GM23338 (cell line): ENCODE measurements around the gene TNF. TPM values are rescaled to one million over a fixed set of nuclear protein-coding genes. Genes with fewer than 3 reads are reported as not detected.

Experiments
- ATAC-seq: fragments of 200-7000 bp; cut with Tn5 transposase; 3 replicates; pipeline ENCODE4 v1.9.1; 2020
- DNase-seq: peaks from one replicate; pipeline ENCODE4 v3.0.0-alpha.2; 2015; ENCODE audit warnings: low spot score
- H2AFZ ChIP-seq: fragments of 200-600 bp; sonication (generic); 2 replicates; pipeline ENCODE4 v1.8.0; 2016; ENCODE audit warnings: antibody characterized with exemption, mild to moderate bottlenecking, moderate library complexity
- H3F3A ChIP-seq: fragments of 200-600 bp; sonication (generic); replicated peaks from 2 replicates; pipeline ENCODE4 v1.8.0; 2017; ENCODE audit warnings: antibody characterized with exemption, mixed run types, low read depth
- H3K27ac ChIP-seq: fragments of 200-600 bp; sonication (generic); 2 replicates; pipeline ENCODE4 v1.6.1; 2016; ENCODE audit warnings: low read depth
- H3K27me3 ChIP-seq: fragments of 200-600 bp; sonication (generic); 2 replicates; pipeline ENCODE4 v1.8.0; 2016; ENCODE audit warnings: mild to moderate bottlenecking, mixed run types, moderate library complexity; ENCODE audit not compliant: insufficient read depth
- H3K36me3 ChIP-seq: fragments of 200-600 bp; sonication (generic); 2 replicates; pipeline ENCODE4 v1.8.0; 2016; ENCODE audit warnings: mild to moderate bottlenecking; ENCODE audit not compliant: insufficient read depth
- H3K4me1 ChIP-seq: fragments of 200-600 bp; sonication (generic); 2 replicates; pipeline ENCODE4 v1.8.0; 2016; ENCODE audit warnings: mild to moderate bottlenecking, moderate library complexity; ENCODE audit not compliant: insufficient read depth
- H3K4me2 ChIP-seq: fragments of 200-600 bp; sonication (generic); 2 replicates; pipeline ENCODE4 v1.7.1; 2017; ENCODE audit warnings: mixed run types
- H3K4me3 ChIP-seq: fragments of 200-600 bp; sonication (generic); 2 replicates; pipeline ENCODE4 v1.6.1; 2016; ENCODE audit warnings: mixed run types
- H3K79me2 ChIP-seq: fragments of 200-600 bp; sonication (generic); replicated peaks from 2 replicates; pipeline ENCODE4 v1.8.0; 2017; ENCODE audit warnings: mild to moderate bottlenecking; ENCODE audit not compliant: insufficient read depth
- H3K9me2 ChIP-seq: fragments of 200-600 bp; sonication (generic); 2 replicates; pipeline ENCODE4 v1.8.0; 2017; ENCODE audit not compliant: insufficient read depth
- H4K20me1 ChIP-seq: fragments of 200-600 bp; sonication (generic); replicated peaks from 2 replicates; pipeline ENCODE4 v1.8.0; 2017; ENCODE audit warnings: mild to moderate bottlenecking; ENCODE audit not compliant: insufficient read depth
- H3K27ac Mint-ChIP-seq: 2 replicates; pipeline ENCODE4 v1.8.0; 2020; ENCODE audit warnings: inconsistent platforms, mild to moderate bottlenecking, moderate library complexity, mixed read lengths
- H3K27me3 Mint-ChIP-seq: 3 replicates; pipeline ENCODE4 v1.8.0; 2022; ENCODE audit warnings: low read depth, mild to moderate bottlenecking, moderate library complexity, mixed read lengths, inconsistent platforms; ENCODE audit not compliant: insufficient read depth, poor library complexity
- H3K36me3 Mint-ChIP-seq: 3 replicates; pipeline ENCODE4 v1.8.0; 2021; ENCODE audit warnings: low read depth, mild to moderate bottlenecking, inconsistent platforms, moderate library complexity, mixed read lengths
- H3K4me1 Mint-ChIP-seq: 3 replicates; pipeline ENCODE4 v1.8.0; 2020; ENCODE audit warnings: mild to moderate bottlenecking, inconsistent platforms, mixed read lengths
- H3K4me3 Mint-ChIP-seq: 3 replicates; pipeline ENCODE4 v1.8.0; 2021; ENCODE audit warnings: moderate library complexity, mild to moderate bottlenecking, inconsistent platforms, mixed read lengths
- H3K9me3 Mint-ChIP-seq: 3 replicates; pipeline ENCODE4 v1.8.0; 2020; ENCODE audit warnings: moderate library complexity, mild to moderate bottlenecking, inconsistent platforms, mixed read lengths
- CREB1 ChIP-seq: fragments of 250-450 bp; sonication (Bioruptor Pico); IDR thresholded peaks from 2 replicates; pipeline ENCODE4 v1.5.0; 2020; ENCODE audit warnings: low read depth, mild to moderate bottlenecking, moderate library complexity
- EZH2 ChIP-seq: fragments of 200-600 bp; sonication (generic); IDR thresholded peaks from one replicate; pipeline ENCODE4 v1.8.0; 2017; ENCODE audit warnings: antibody characterized with exemption, mild to moderate bottlenecking, low read depth; ENCODE audit not compliant: unreplicated experiment
- NANOG ChIP-seq: IDR thresholded peaks from 2 replicates; pipeline ENCODE4 v1.6.1; 2016; ENCODE audit warnings: antibody characterized with exemption, borderline replicate concordance
- STAT1 ChIP-seq: IDR thresholded peaks from one replicate; pipeline ENCODE4 v1.6.1; 2016; ENCODE audit warnings: antibody characterized with exemption; ENCODE audit not compliant: unreplicated experiment
- ZNF114 ChIP-seq: fragments of 250-450 bp; sonication (Bioruptor Pico); IDR thresholded peaks from 2 replicates; pipeline ENCODE4 v1.5.0; 2020; ENCODE audit warnings: mild to moderate bottlenecking, moderate library complexity
- ZNF331 ChIP-seq: fragments of 250-450 bp; sonication (Bioruptor Pico); IDR thresholded peaks from 2 replicates; pipeline ENCODE4 v1.5.0; 2020; ENCODE audit warnings: low read depth, mild to moderate bottlenecking, moderate library complexity
- polyA plus RNA-seq: library from polyadenylated mRNA; unstranded; fragments of >200 nt; fragmentation: Nextera tagmentation; extraction: Ambion mirVana; gene quantifications from 2 replicates; pipeline ENCODE4 v1.2.1, GENCODE V29; 2016
- total RNA-seq: library from RNA; depleted of rRNA; stranded (reverse); fragments of >200 nt; shearing (Covaris generic); gene quantifications from 2 replicates; pipeline ENCODE4 v1.2.3, GENCODE V29; 2014
- TF ChIP-seq, protein P1 (sequence below): IDR thresholded peaks from one replicate; pipeline ENCODE4 v1.6.1; 2018; ENCODE audit warnings: antibody characterized with exemption; ENCODE audit not compliant: unreplicated experiment
- TF ChIP-seq, protein P2 (sequence below): fragments of 250-450 bp; sonication (Bioruptor Pico); IDR thresholded peaks from 2 replicates; pipeline ENCODE4 v1.5.0; 2020; ENCODE audit warnings: mild to moderate bottlenecking, moderate library complexity
- TF ChIP-seq, protein P3 (sequence below): IDR thresholded peaks from 2 replicates; pipeline ENCODE4 v1.6.1; 2016; ENCODE audit warnings: antibody characterized with exemption

The TNF gene
- total and polyA plus RNA-seq, 2 experiments from 2014 or later, result 0.11 TPM; not detected in 1

DNA sequence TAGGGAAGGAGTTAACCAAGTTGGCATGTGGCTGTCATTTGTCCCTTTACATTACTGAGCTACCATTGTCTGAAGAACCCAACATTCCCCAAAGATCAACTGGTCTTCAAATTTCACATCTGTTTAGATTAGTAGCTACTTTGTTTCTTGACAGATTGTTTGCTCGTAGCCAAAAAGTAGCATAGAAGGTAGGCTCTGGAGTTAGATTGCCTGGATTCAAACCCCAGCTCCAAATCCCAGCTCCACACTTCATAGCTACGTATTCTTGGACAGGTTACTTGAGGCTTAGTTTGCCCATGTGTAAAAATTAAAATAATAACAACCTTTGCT, 26.9 kb upstream of the TNF start:
- Mint-ChIP-seq H3K4me1 (peaks cover 18% of the 10 kb centered on the region), H3K4me3 (peak overlapping the region; percentile 76; the same call in 1 of the 3 replicates), H3K27me3 (peaks cover 5% of the 10 kb centered on the region), H3K36me3 (peaks cover 27% of the 10 kb centered on the region), H3K27ac (no peak overlapping the region), H3K9me3 (no peaks in the 10 kb centered on the region)
- Histone ChIP-seq H3K4me3 (no peak overlapping the region), H3K4me2 (no peak overlapping the region), H4K20me1 (no peaks in the 10 kb centered on the region), H2AFZ (no peak overlapping the region), H3K79me2 (peaks cover 10% of the 10 kb centered on the region), H3K27ac (no peak overlapping the region), H3K36me3 (0 out of 2 replicates have a peak, but pooled peaks cover 8% of the 10 kb centered on the region), H3K9me2 (no peaks in the 10 kb centered on the region), H3F3A (0 out of 2 replicates have a peak, but pooled peaks cover 4% of the 10 kb centered on the region), H3K27me3 (no peaks in the 10 kb centered on the region), H3K4me1 (0 out of 2 replicates have a peak, but pooled peaks cover 7% of the 10 kb centered on the region)
- DNase-seq (no peak), ATAC-seq (no peak)
- TF ChIP-seq NANOG, result no peak
- no peak for TF ChIP-seq ZNF114
- TF ChIP-seq, protein P1, sequence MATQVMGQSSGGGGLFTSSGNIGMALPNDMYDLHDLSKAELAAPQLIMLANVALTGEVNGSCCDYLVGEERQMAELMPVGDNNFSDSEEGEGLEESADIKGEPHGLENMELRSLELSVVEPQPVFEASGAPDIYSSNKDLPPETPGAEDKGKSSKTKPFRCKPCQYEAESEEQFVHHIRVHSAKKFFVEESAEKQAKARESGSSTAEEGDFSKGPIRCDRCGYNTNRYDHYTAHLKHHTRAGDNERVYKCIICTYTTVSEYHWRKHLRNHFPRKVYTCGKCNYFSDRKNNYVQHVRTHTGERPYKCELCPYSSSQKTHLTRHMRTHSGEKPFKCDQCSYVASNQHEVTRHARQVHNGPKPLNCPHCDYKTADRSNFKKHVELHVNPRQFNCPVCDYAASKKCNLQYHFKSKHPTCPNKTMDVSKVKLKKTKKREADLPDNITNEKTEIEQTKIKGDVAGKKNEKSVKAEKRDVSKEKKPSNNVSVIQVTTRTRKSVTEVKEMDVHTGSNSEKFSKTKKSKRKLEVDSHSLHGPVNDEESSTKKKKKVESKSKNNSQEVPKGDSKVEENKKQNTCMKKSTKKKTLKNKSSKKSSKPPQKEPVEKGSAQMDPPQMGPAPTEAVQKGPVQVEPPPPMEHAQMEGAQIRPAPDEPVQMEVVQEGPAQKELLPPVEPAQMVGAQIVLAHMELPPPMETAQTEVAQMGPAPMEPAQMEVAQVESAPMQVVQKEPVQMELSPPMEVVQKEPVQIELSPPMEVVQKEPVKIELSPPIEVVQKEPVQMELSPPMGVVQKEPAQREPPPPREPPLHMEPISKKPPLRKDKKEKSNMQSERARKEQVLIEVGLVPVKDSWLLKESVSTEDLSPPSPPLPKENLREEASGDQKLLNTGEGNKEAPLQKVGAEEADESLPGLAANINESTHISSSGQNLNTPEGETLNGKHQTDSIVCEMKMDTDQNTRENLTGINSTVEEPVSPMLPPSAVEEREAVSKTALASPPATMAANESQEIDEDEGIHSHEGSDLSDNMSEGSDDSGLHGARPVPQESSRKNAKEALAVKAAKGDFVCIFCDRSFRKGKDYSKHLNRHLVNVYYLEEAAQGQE, result no peak
- no peak for TF ChIP-seq EZH2
- no peak for TF ChIP-seq ZNF331 (CRISPR knock-in tag)
- TF ChIP-seq STAT1, result no peak
- TF ChIP-seq, protein P2, sequence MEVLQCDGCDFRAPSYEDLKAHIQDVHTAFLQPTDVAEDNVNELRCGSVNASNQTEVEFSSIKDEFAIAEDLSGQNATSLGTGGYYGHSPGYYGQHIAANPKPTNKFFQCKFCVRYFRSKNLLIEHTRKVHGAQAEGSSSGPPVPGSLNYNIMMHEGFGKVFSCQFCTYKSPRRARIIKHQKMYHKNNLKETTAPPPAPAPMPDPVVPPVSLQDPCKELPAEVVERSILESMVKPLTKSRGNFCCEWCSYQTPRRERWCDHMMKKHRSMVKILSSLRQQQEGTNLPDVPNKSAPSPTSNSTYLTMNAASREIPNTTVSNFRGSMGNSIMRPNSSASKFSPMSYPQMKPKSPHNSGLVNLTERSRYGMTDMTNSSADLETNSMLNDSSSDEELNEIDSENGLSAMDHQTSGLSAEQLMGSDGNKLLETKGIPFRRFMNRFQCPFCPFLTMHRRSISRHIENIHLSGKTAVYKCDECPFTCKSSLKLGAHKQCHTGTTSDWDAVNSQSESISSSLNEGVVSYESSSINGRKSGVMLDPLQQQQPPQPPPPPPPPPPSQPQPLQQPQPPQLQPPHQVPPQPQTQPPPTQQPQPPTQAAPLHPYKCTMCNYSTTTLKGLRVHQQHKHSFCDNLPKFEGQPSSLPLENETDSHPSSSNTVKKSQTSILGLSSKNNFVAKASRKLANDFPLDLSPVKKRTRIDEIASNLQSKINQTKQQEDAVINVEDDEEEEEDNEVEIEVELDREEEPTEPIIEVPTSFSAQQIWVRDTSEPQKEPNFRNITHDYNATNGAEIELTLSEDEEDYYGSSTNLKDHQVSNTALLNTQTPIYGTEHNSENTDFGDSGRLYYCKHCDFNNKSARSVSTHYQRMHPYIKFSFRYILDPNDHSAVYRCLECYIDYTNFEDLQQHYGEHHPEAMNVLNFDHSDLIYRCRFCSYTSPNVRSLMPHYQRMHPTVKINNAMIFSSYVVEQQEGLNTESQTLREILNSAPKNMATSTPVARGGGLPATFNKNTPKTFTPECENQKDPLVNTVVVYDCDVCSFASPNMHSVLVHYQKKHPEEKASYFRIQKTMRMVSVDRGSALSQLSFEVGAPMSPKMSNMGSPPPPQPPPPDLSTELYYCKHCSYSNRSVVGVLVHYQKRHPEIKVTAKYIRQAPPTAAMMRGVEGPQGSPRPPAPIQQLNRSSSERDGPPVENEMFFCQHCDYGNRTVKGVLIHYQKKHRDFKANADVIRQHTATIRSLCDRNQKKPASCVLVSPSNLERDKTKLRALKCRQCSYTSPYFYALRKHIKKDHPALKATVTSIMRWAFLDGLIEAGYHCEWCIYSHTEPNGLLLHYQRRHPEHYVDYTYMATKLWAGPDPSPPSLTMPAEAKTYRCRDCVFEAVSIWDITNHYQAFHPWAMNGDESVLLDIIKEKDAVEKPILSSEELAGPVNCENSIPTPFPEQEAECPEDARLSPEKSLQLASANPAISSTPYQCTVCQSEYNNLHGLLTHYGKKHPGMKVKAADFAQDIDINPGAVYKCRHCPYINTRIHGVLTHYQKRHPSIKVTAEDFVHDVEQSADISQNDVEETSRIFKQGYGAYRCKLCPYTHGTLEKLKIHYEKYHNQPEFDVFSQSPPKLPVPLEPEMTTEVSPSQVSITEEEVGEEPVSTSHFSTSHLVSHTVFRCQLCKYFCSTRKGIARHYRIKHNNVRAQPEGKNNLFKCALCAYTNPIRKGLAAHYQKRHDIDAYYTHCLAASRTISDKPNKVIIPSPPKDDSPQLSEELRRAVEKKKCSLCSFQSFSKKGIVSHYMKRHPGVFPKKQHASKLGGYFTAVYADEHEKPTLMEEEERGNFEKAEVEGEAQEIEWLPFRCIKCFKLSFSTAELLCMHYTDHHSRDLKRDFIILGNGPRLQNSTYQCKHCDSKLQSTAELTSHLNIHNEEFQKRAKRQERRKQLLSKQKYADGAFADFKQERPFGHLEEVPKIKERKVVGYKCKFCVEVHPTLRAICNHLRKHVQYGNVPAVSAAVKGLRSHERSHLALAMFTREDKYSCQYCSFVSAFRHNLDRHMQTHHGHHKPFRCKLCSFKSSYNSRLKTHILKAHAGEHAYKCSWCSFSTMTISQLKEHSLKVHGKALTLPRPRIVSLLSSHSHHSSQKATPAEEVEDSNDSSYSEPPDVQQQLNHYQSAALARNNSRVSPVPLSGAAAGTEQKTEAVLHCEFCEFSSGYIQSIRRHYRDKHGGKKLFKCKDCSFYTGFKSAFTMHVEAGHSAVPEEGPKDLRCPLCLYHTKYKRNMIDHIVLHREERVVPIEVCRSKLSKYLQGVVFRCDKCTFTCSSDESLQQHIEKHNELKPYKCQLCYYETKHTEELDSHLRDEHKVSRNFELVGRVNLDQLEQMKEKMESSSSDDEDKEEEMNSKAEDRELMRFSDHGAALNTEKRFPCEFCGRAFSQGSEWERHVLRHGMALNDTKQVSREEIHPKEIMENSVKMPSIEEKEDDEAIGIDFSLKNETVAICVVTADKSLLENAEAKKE (CRISPR knock-in tag), result no peak
- TF ChIP-seq, protein P3, sequence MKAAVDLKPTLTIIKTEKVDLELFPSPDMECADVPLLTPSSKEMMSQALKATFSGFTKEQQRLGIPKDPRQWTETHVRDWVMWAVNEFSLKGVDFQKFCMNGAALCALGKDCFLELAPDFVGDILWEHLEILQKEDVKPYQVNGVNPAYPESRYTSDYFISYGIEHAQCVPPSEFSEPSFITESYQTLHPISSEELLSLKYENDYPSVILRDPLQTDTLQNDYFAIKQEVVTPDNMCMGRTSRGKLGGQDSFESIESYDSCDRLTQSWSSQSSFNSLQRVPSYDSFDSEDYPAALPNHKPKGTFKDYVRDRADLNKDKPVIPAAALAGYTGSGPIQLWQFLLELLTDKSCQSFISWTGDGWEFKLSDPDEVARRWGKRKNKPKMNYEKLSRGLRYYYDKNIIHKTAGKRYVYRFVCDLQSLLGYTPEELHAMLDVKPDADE, result no peak
- no peak for TF ChIP-seq CREB1
